GM12892 (cell line): ENCODE data around the gene MMP24.
"Not testable (repeated sequence)": the region's sequence is repeated elsewhere in the genome, so short reads cannot be mapped to it uniquely, and the experiment has no call there.

ENCODE experiments used
- POLR2A ChIP-seq: IDR thresholded peaks from 2 replicates; pipeline ENCODE4 v1.6.1; 2011; ENCODE audit warnings: low read depth, low read length, control low read depth
- POLR2AphosphoS5 ChIP-seq: IDR thresholded peaks from 2 replicates; pipeline ENCODE4 v1.6.1; 2011; ENCODE audit warnings: low read depth, low read length, control low read depth

DNA sequence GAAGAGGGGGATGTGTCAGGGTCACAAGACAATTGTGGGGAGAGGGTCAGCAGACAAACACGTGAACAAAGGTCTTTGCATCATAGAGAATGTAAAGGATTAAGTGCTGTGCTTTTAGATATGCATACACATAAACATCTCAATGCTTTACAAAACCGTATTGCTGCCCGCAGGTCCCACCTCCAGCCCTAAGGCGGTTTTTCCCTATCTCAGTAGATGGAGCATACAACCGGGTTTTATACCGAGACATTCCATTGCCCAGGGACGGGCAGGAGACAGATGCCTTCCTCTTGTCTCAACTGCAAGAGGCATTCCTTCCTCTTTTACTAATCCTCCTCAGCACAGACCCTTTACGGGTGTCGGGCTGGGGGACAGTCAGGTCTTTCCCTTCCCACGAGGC is 35.8 kb downstream of the MMP24 start:
- not testable (repeated sequence) for TF ChIP-seq POLR2AphosphoS5, POLR2A
